Astrocyte of the cerebellum (primary cell): ENCODE measurements around the gene TEX13C.
"Not testable (repeated sequence)": the region's sequence is repeated elsewhere in the genome, so short reads cannot be mapped to it uniquely, and the experiment has no call there.

ENCODE experiments used
- DNase-seq: peaks from one replicate; pipeline ENCODE4 v3.0.0-alpha.2; 2011; ENCODE audit warnings: low read depth
- H3K4me3 ChIP-seq: 2 replicates; pipeline ENCODE4 v1.5.1; 2011; ENCODE audit warnings: mild to moderate bottlenecking, low read depth, low read length, moderate library complexity
- CTCF ChIP-seq: IDR thresholded peaks from 2 replicates; pipeline ENCODE4 v1.5.1; 2012; ENCODE audit warnings: low read length, low read depth, moderate library complexity, mild to moderate bottlenecking; ENCODE audit errors: missing control alignments
- in situ Hi-C: cut with HindIII; loops from 2 replicates; pipeline ENCODE4 v1.10.0; 2017; ENCODE audit warnings: low sequenced_read_pairs

TEX13C gene

GRCh38 chrX:125293850-125294780, 25.6 kb upstream of the TEX13C start:
- H3K4me3 ChIP-seq, result no peak overlapping the region

GRCh38 chrX:125295337-125295736, 24.3 kb upstream of the TEX13C start:
- H3K4me3 ChIP-seq, result no peak overlapping the region
- no peak for DNase-seq
- TF ChIP-seq CTCF, result no peak
- in situ Hi-C loops, result no loop called here

More at GRCh38 chrX:125293850-125294780, 25.6 kb upstream of the TEX13C start:
- no peak for DNase-seq
- no peak for TF ChIP-seq CTCF
- in situ Hi-C loops, result no loop called here

- TF ChIP-seq CTCF, result no peak
- no peak overlapping the region for H3K4me3 ChIP-seq
- in situ Hi-C loops, result no loop called here
- DNase-seq, result no peak
Measured at GRCh38 chrX:125298871-125299270, 20.8 kb upstream of the TEX13C start.

- in situ Hi-C loops, result no loop called here
- no peak for DNase-seq
- H3K4me3 ChIP-seq, result no peak overlapping the region
Measured at GRCh38 chrX:125306335-125306866, 13.3 kb upstream of the TEX13C start.

GRCh38 chrX:125308653-125309052, 11.0 kb upstream of the TEX13C start:
- in situ Hi-C loops, result no loop called here
- no peak for DNase-seq
- no peak overlapping the region for H3K4me3 ChIP-seq
- TF ChIP-seq CTCF, result no peak

More at GRCh38 chrX:125306335-125306866, 13.3 kb upstream of the TEX13C start:
- TF ChIP-seq CTCF, result no peak

- in situ Hi-C loops, H3K4me3 ChIP-seq, DNase-seq: not testable (repeated sequence)
Measured at GRCh38 chrX:125319166-125319565, 505 bp upstream of the TEX13C start.

GRCh38 chrX:125322431-125322830, 2.8 kb downstream of the TEX13C start:
- TF ChIP-seq CTCF, result no peak
- in situ Hi-C loops, result no loop called here
- DNase-seq, result no peak
- no peak overlapping the region for H3K4me3 ChIP-seq
